ENCODE measurements around the gene CASP1. TPM values are rescaled to one million over a fixed set of nuclear protein-coding genes. Genes with fewer than 3 reads are reported as not detected.
A peak's percentile ranks its signal among the peaks of the same experiment; 100 is the strongest.
"Not testable (repeated sequence)": the region's sequence is repeated elsewhere in the genome, so short reads cannot be mapped to it uniquely, and the experiment has no call there.

Gene CASP1
- total RNA-seq, 1 donor from 2014 or later: 23.3 TPM

GRCh38 chr11:105063245-105063941 is 28.4 kb upstream of the CASP1 start:
- H3K4me3 ChIP-seq; DNase-seq (ENCODE audit: extremely low spot score in 2 of 2); intact Hi-C loops (cut with DNase I); H3K27me3 ChIP-seq; H3K27ac ChIP-seq; H3K9me3 ChIP-seq; H3K4me1 ChIP-seq; H3K36me3 ChIP-seq: not testable (repeated sequence)
- TF ChIP-seq POLR2AphosphoS5 (IDR thresholded peaks at IDR 0.05; ENCODE audit: insufficient read depth in 1 of 2, low read depth in 1 of 2): peak in 1 of 2 donors; percentile 8

GRCh38 chr11:105057432-105057831 is 22.5 kb upstream of the CASP1 start:
- Histone ChIP-seq H3K27ac (no peak overlapping the region), H3K9me3 (no peaks in the 10 kb centered on the region), H3K36me3 (no peaks in the 10 kb centered on the region), H3K4me1 (no peaks in the 10 kb centered on the region), H3K4me3 (no peak overlapping the region), H3K27me3 (no peaks in the 10 kb centered on the region)
- DNase-seq (ENCODE audit: extremely low spot score in 2 of 2): no peak
- intact Hi-C loops (cut with DNase I): no loop called here
- no peak for TF ChIP-seq POLR2A (IDR thresholded peaks at IDR 0.05)
- TF ChIP-seq POLR2AphosphoS5 (IDR thresholded peaks at IDR 0.05; ENCODE audit: insufficient read depth in 1 of 2, low read depth in 1 of 2): no peak
- no peak for TF ChIP-seq CTCF (IDR thresholded peaks at IDR 0.05)

- TF ChIP-seq POLR2AphosphoS5 (IDR thresholded peaks at IDR 0.05; ENCODE audit: insufficient read depth in 1 of 2, low read depth in 1 of 2): no peak
- TF ChIP-seq POLR2A (IDR thresholded peaks at IDR 0.05): no peak
- no peak for TF ChIP-seq CTCF (IDR thresholded peaks at IDR 0.05)
- Histone ChIP-seq H3K27me3 (no peaks in the 10 kb centered on the region), H3K4me3 (no peak overlapping the region), H3K27ac (no peak overlapping the region), H3K9me3 (no peaks in the 10 kb centered on the region), H3K36me3 (no peaks in the 10 kb centered on the region), H3K4me1 (no peaks in the 10 kb centered on the region)
- no peak for DNase-seq (ENCODE audit: extremely low spot score in 2 of 2)
- intact Hi-C loops (cut with DNase I): no loop called here
These were observed 21.5 kb upstream of the CASP1 start for GRCh38 chr11:105056446-105056845.

- TF ChIP-seq POLR2AphosphoS5 (IDR thresholded peaks at IDR 0.05; ENCODE audit: insufficient read depth in 1 of 2, low read depth in 1 of 2) (no peak), POLR2A (IDR thresholded peaks at IDR 0.05) (no peak), CTCF (IDR thresholded peaks at IDR 0.05) (no peak)
- intact Hi-C loops (cut with DNase I): loop anchor here (5.0 kb wide), 1 partner anchor 1323 kb away; no protein-coding TSS in a partner anchor
- H3K27me3 ChIP-seq: no peaks in the 10 kb centered on the region
These were observed 20.0 kb upstream of the CASP1 start for GRCh38 chr11:105054723-105055493.

GRCh38 chr11:105052487-105052886 is 17.5 kb upstream of the CASP1 start:
- Histone ChIP-seq H3K27ac (no peak overlapping the region), H3K36me3 (no peaks in the 10 kb centered on the region), H3K4me3 (no peak overlapping the region), H3K4me1 (no peaks in the 10 kb centered on the region), H3K9me3 (no peaks in the 10 kb centered on the region), H3K27me3 (no peaks in the 10 kb centered on the region)
- DNase-seq (ENCODE audit: extremely low spot score in 2 of 2): no peak
- no peak for TF ChIP-seq POLR2A (IDR thresholded peaks at IDR 0.05)
- TF ChIP-seq POLR2AphosphoS5 (IDR thresholded peaks at IDR 0.05; ENCODE audit: insufficient read depth in 1 of 2, low read depth in 1 of 2): no peak
- TF ChIP-seq CTCF (IDR thresholded peaks at IDR 0.05): no peak
- intact Hi-C loops (cut with DNase I): loop anchor here (5.0 kb wide), 1 partner anchor 1320 kb away; no protein-coding TSS in a partner anchor

More at GRCh38 chr11:105054723-105055493, 20.0 kb upstream of the CASP1 start:
- DNase-seq (ENCODE audit: extremely low spot score in 2 of 2): no peak
- Histone ChIP-seq H3K36me3 (no peaks in the 10 kb centered on the region), H3K4me3 (no peak overlapping the region), H3K9me3 (no peaks in the 10 kb centered on the region), H3K4me1 (no peaks in the 10 kb centered on the region), H3K27ac (no peak overlapping the region)

Data from vagina (tissue), 2 donors.